Activated CD8-positive, alpha-beta T cell treated with anti-CD3 and anti-CD28 coated beads for 36 hours (primary cell): ENCODE measurements around the gene KCP. TPM values are rescaled to one million over a fixed set of nuclear protein-coding genes. Genes with fewer than 3 reads are reported as not detected.

Source experiments
- ATAC-seq: fragments of 200-7000 bp; cut with Tn5 transposase; one replicate; pipeline ENCODE4 v1.10.0; 2021; ENCODE audit warnings: mild to moderate bottlenecking, moderate library complexity
- CTCF ChIA-PET: fragments of 350-600 bp; sonication (Branson Sonifier 250); formaldehyde crosslinking; loops from one replicate; lab custom pipeline; 2021; ENCODE audit warnings: antibody characterized with exemption; lab: Charles Lee
- POLR2A ChIA-PET: fragments of 350-600 bp; sonication (Branson Sonifier 250); formaldehyde crosslinking; loops from one replicate; lab custom pipeline; 2021; ENCODE audit warnings: antibody characterized with exemption; lab: Charles Lee
- DNase-seq: peaks from one replicate; pipeline ENCODE4 v3.0.0-alpha.2; 2020
- H3K27ac Mint-ChIP-seq: one replicate; pipeline ENCODE4 v1.8.0; 2021; ENCODE audit warnings: mild to moderate bottlenecking, mixed read lengths
- H3K27me3 Mint-ChIP-seq: one replicate; pipeline ENCODE4 v1.8.0; 2021; ENCODE audit warnings: mixed read lengths
- H3K36me3 Mint-ChIP-seq: one replicate; pipeline ENCODE4 v1.8.0; 2021; ENCODE audit warnings: low read depth, mixed read lengths
- H3K4me1 Mint-ChIP-seq: one replicate; pipeline ENCODE4 v1.8.0; 2021; ENCODE audit warnings: low read depth, mixed read lengths
- H3K4me3 Mint-ChIP-seq: one replicate; pipeline ENCODE4 v1.8.0; 2021; ENCODE audit warnings: mild to moderate bottlenecking, moderate library complexity, mixed read lengths
- H3K9me3 Mint-ChIP-seq: one replicate; pipeline ENCODE4 v1.8.0; 2021; ENCODE audit warnings: mixed read lengths
- intact Hi-C: fragments of 100-400 bp; cut with micrococcal nuclease; formaldehyde crosslinking; loops from one replicate; pipeline ENCODE4 v1.10.0; 2022
- total RNA-seq, 2 experiments: library from RNA; stranded (reverse); gene quantifications; one replicate each; pipeline ENCODE4 v1.2.3, GENCODE V29; 2021
- TF ChIP-seq, protein P1 (sequence below): fragments of 200-600 bp; IDR thresholded peaks from one replicate; pipeline ENCODE4 v1.8.0; 2022; ENCODE audit warnings: antibody characterized with exemption, mild to moderate bottlenecking

Gene KCP
- total RNA-seq, 2 experiments from 2014 or later: not detected

GRCh38 chr7:128838981-128839731, 71.4 kb downstream of the KCP start:
- TF ChIP-seq, protein P1, sequence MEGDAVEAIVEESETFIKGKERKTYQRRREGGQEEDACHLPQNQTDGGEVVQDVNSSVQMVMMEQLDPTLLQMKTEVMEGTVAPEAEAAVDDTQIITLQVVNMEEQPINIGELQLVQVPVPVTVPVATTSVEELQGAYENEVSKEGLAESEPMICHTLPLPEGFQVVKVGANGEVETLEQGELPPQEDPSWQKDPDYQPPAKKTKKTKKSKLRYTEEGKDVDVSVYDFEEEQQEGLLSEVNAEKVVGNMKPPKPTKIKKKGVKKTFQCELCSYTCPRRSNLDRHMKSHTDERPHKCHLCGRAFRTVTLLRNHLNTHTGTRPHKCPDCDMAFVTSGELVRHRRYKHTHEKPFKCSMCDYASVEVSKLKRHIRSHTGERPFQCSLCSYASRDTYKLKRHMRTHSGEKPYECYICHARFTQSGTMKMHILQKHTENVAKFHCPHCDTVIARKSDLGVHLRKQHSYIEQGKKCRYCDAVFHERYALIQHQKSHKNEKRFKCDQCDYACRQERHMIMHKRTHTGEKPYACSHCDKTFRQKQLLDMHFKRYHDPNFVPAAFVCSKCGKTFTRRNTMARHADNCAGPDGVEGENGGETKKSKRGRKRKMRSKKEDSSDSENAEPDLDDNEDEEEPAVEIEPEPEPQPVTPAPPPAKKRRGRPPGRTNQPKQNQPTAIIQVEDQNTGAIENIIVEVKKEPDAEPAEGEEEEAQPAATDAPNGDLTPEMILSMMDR: no peak
- POLR2A ChIA-PET: no interaction called here
- H3K27me3 Mint-ChIP-seq: no peaks in the 10 kb centered on the region
- peaks cover 9% of the 10 kb centered on the region for H3K4me1 Mint-ChIP-seq
- ATAC-seq (no peak), DNase-seq (no peak)
- intact Hi-C loops: no loop called here
- no peak overlapping the region for H3K27ac Mint-ChIP-seq
- no peak overlapping the region for H3K4me3 Mint-ChIP-seq
- CTCF ChIA-PET: no interaction called here
- H3K9me3 Mint-ChIP-seq: no peaks in the 10 kb centered on the region
- H3K36me3 Mint-ChIP-seq: no peaks in the 10 kb centered on the region

DNA sequence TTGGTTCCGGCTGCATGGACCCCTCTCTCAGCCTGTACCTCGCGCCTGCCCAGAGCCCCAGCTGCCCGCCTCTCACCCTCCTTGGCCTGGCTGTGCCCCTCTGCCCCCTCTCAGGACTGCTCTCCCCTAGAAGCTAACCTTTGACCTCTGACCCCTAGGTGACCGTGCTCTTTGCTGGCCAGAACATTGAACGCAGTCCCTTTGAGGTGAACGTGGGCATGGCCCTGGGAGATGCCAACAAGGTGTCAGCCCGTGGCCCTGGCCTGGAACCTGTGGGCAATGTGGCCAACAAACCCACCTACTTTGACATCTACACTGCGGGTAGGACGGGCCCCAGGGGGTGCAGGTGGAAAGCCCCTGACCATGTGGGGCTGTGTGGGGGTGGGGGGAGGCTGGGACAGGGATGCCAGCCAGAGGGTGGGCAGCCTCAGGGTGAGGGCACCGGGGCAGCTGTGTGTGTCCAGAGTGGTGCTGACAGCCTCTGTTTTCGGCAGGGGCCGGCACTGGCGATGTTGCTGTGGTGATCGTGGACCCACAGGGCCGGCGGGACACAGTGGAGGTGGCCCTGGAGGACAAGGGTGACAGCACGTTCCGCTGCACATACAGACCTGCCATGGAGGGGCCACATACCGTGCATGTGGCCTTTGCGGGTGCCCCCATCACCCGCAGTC, 72.3 kb downstream of the KCP start:
- Mint-ChIP-seq H3K27ac (no peak overlapping the region), H3K9me3 (no peaks in the 10 kb centered on the region), H3K4me1 (peaks cover 9% of the 10 kb centered on the region), H3K36me3 (no peaks in the 10 kb centered on the region), H3K4me3 (no peak overlapping the region), H3K27me3 (no peaks in the 10 kb centered on the region)
- ChIA-PET POLR2A (no interaction called here), CTCF (no interaction called here)
- TF ChIP-seq, protein P1: no peak
- intact Hi-C loops: no loop called here
- DNase-seq: no peak
- ATAC-seq: no peak

GRCh38 chr7:128837521-128837921, 73.0 kb downstream of the KCP start:
- H3K27ac Mint-ChIP-seq: no peak overlapping the region
- CTCF ChIA-PET: no interaction called here

GRCh38 chr7:128836729-128837348, 73.7 kb downstream of the KCP start:
- peaks cover 6% of the 10 kb centered on the region for H3K4me1 Mint-ChIP-seq
- H3K27ac Mint-ChIP-seq: no peak overlapping the region
- H3K4me3 Mint-ChIP-seq: no peak overlapping the region
- ATAC-seq (no peak), DNase-seq (no peak)
- TF ChIP-seq, protein P1: no peak
- H3K27me3 Mint-ChIP-seq: no peaks in the 10 kb centered on the region
- no peaks in the 10 kb centered on the region for H3K9me3 Mint-ChIP-seq
- H3K36me3 Mint-ChIP-seq: no peaks in the 10 kb centered on the region
- ChIA-PET POLR2A (no interaction called here), CTCF (no interaction called here)
- intact Hi-C loops: no loop called here

More at GRCh38 chr7:128837521-128837921, 73.0 kb downstream of the KCP start:
- no peaks in the 10 kb centered on the region for H3K27me3 Mint-ChIP-seq
- peaks cover 9% of the 10 kb centered on the region for H3K4me1 Mint-ChIP-seq
- DNase-seq: no peak
- no peaks in the 10 kb centered on the region for H3K9me3 Mint-ChIP-seq
- intact Hi-C loops: no loop called here
- TF ChIP-seq, protein P1: no peak
- H3K4me3 Mint-ChIP-seq: no peak overlapping the region
- H3K36me3 Mint-ChIP-seq: no peaks in the 10 kb centered on the region
- no peak for ATAC-seq
- POLR2A ChIA-PET: no interaction called here
